GM12874 (cell line): ENCODE measurements around the gene LYSMD4.

Experiments used
- TF ChIP-seq, protein P1 (sequence below): IDR thresholded peaks from 2 replicates; pipeline ENCODE4 v1.5.1; 2011; ENCODE audit warnings: low read depth, mild to moderate bottlenecking, control low read depth, low read length, moderate library complexity; ENCODE audit not compliant: insufficient read depth

Gene LYSMD4

DNA sequence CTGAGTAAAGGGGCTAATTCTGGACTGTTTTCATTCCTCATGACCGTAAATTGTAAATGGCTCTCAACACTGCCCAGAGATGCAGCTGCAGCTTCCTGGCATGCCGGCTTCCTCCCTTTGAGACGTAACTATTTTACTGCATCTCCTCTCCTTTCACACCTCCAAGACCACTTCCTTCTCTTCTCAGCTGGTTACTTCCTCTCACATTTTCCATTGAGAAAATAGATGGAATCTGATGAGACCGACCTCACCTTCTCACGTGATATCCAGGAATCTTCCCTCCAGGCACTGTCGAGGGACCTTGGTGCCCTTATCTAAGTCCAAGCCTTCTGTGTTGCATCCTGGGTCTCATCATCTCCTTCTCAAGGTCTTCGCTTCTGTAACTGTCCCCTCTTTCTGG, 12.7 kb downstream of the LYSMD4 start:
- TF ChIP-seq, protein P1, sequence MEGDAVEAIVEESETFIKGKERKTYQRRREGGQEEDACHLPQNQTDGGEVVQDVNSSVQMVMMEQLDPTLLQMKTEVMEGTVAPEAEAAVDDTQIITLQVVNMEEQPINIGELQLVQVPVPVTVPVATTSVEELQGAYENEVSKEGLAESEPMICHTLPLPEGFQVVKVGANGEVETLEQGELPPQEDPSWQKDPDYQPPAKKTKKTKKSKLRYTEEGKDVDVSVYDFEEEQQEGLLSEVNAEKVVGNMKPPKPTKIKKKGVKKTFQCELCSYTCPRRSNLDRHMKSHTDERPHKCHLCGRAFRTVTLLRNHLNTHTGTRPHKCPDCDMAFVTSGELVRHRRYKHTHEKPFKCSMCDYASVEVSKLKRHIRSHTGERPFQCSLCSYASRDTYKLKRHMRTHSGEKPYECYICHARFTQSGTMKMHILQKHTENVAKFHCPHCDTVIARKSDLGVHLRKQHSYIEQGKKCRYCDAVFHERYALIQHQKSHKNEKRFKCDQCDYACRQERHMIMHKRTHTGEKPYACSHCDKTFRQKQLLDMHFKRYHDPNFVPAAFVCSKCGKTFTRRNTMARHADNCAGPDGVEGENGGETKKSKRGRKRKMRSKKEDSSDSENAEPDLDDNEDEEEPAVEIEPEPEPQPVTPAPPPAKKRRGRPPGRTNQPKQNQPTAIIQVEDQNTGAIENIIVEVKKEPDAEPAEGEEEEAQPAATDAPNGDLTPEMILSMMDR, result no peak

DNA sequence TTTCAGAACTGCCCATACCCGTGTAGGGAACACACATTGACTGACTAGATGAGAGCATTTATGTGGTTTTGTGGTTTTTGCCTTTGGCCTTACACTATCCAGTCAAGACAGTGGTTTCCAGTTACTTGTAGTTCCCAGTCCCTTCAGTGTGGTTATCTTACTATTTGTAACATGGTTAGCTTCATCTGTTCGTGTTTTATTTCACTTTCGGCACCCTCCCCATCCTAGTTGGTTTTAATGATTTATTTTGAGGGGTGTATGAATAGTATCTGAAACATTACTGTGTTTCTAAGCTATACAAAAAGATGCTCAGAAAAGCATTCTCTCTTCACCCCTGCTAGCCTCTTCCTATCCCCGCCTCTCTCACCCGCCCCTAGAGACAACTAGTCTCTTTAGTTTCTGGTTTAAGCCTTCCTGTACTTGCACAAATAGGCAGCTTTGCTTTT, 14.1 kb downstream of the LYSMD4 start:
- TF ChIP-seq, protein P1, result no peak

DNA sequence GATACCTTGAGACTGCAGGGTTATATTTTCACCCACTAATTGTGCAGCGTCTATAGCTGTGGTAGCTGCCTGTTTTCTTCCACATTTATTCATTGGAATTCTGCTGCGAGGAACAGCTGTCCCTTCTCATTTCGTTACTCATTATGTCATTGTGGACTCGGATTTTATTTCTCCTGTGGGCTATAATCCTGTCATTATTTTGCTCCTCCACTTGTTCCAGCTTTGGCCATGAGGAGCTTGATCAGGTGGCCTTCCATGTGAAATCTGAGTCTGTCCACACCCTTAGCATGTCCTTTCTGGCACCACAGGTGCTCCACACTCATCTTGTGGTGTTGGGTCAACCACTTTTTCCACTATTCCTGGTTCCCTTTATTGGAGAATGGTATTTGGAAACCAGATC, 14.8 kb downstream of the LYSMD4 start:
- TF ChIP-seq, protein P1, result no peak

DNA sequence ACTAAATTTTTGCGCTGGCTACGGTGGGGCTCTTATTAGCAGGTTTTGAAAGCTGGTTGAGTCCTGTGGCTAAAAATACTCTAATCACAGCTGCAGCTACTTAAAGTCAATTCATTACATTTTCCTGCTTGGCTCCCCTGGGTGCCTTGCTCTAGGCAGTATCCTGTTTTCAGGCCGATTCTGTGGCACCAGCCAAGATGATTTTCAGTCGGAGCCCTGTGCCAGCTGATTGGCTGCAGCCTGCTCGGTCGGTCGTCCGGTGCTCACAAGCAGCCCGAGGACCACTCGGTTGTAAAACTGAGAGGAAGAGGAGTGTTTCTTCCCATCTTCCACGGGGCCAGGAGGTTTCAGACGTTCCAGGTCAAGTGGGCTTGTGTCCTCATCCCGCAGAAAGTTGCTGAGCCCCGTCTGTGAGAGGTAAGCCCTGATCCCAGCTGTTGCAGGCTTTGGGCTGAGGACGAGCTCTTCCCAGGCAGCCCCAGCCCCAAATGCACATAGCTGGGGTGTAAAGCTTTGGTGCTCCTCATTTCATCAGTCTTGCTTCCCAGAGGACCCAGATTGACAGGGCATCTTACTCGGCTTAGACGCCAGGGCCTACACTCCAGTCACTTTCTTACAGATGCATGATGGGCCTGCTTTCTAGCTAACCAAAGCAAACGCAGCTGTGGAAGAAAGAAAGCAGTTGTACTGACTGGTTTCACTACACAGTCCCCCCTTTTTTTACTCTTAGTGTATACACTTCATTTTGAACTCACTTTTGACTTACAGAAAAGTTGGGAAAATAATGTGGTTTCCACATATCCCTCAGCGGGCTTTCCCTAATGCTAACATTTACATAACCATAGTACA, 15.9 kb downstream of the LYSMD4 start:
- TF ChIP-seq, protein P1, result no peak

DNA sequence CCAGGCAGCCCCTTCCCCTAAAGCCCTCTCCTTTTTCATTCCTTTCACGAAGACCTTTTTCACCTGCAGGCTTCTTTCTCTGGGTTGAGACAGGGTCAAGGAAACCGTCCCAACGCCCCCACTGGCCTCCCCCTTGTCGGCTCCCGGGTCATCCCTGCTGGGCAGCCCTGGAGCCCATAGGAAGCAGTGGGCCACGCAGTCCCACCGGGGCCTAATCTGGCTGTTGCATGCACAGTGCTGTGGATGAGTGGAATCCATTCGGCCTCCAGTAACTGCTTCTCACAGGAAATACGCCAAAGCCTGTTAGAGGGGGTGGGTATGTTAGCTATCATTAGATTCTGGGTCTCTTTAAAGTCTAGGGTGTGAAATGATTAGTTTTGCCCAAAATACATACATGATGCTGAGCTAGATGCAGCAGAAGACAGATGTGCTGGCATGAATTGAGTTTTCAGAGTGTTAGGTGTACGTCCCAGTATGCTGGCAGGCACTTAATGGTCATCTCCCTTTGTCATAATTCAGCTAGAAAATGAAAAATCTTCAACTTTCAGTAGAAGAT, 16.6 kb downstream of the LYSMD4 start:
- TF ChIP-seq, protein P1, result no peak

DNA sequence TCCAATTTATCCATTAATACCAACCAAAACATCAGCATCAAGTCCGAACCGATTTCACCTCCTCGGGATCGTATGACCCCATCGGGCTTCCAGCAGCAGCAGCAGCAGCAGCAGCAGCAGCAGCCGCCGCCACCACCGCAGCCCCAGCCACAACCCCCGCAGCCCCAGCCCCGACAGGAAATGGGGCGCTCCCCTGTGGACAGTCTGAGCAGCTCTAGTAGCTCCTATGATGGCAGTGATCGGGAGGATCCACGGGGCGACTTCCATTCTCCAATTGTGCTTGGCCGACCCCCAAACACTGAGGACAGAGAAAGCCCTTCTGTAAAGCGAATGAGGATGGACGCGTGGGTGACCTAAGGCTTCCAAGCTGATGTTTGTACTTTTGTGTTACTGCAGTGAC, 20.8 kb downstream of the LYSMD4 start:
- TF ChIP-seq, protein P1, result no peak

DNA sequence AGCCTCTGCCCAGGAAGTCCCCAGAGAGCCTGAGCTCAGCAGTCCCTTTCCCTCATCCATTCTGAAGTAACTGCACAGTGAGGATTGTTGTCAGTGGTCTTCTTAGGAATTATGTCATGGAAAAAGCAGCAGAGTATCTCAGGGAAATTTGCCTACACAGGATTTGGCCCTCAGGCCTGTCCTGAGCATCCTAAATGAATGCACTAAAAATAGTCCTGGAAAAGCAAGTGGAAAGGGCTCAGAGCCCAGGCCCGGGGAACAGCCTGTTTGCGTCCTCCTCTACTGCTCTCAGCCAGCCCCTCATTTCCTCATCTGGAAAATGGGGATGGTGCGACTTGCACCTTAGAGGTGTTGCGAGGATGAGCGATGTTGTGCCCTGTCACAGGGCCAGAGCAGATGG, 21.6 kb downstream of the LYSMD4 start:
- TF ChIP-seq, protein P1, result no peak
